Measurements from ENCODE around the gene NFKB1.

The NFKB1 gene

DNA sequence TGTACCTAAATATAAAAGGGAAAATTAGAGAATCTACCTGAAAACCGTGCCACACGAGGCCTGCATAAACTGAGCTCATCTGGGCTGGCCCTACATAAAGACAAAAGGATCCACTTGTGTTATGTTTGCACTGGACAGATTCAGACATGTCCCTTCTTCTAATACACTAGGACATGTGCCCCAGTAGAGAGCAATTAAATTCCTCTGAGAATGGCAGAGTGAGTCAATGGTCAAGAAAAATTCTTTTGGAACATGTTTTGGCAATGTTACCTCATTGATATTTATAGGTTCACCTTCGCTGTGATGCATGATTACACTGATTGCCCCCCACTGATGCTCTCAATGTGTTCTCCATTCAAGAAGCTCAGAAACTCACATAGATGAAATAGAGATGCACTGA lies 164.4 kb downstream of the NFKB1 start:
- H3K27me3 ChIP-seq (ENCODE audit: low read depth): no peaks in the 10 kb centered on the region
- no peak for DNase-seq (ENCODE audit: low spot score in 2 of 2)
- in situ Hi-C loops (cut with MboI; ENCODE audit: low sequenced_read_pairs): no loop called here
- no peaks in the 10 kb centered on the region for H3K9me3 ChIP-seq
- H3K4me1 ChIP-seq: peaks cover 9% of the 10 kb centered on the region
- H3K36me3 ChIP-seq (replicated peaks): peaks cover 6% of the 10 kb centered on the region; the same call in 1 of the 2 replicates
- no peak overlapping the region for H3K4me3 ChIP-seq
